HG03521 (cell line): ENCODE results near the gene TRDN.
"Not testable (repeated sequence)": the region's sequence is repeated elsewhere in the genome, so short reads cannot be mapped to it uniquely, and the experiment has no call there.

Experiments
- ATAC-seq: cut with Tn5 transposase; IDR thresholded peaks from one replicate; pipeline ENCODE4 v1.9.1; 2021; ENCODE audit warnings: mild to moderate bottlenecking, moderate library complexity; ENCODE audit not compliant: unreplicated experiment

Gene TRDN

DNA sequence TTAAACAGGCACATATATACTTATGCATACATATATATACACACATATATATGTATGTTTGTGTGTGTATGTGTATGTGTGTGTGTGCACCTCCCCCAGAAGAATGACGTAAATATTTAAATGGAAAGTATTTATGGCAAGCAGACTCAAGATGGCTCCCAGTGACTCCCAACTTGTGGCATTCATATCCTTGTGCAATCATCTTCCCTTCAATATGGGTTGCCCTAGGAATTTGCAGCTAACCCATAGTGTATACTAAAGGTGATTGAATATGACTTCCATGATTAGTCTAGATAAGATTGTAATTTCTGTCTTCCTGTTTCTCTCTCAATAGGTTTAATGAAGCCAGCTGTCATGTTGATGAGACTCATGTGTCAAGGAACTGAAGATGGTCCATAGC is 127.6 kb downstream of the TRDN start:
- ATAC-seq: no peak

DNA sequence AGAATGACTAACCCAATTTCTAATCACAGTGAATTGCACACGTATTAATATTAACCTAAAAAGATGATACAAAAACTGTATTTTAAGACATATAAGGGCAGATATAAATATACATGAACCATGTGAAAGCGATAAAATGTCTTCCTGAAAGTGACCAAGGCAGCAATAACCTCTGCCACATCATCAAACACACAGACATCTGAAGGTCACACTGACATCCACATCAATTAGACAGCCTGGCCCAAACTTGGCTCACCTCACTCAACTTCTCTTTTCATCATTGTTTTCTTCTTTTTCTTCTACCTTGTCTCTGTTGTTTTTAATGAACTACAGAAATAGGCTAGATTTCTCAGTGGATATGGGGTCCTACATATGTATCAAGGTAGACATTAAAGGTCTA is 128.5 kb downstream of the TRDN start:
- no peak for ATAC-seq

DNA sequence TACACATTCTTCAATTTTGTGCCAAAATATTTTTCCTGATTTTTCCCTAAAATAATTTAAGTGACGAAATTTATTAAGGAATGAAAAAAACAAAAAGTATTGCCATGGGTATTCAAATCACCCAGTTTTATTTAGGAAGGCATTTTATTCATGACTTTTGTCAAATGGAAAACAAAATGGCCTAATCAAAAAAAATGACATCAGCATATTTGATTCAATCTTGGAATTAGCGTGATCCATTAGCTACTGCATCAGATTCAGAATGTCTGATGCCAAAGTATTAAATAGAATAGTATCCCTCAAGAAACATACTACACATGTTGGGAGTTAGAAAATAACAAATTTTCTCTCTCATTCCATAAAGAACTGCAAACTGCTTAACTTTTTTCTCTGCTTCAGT is 129.2 kb downstream of the TRDN start:
- ATAC-seq: no peak

DNA sequence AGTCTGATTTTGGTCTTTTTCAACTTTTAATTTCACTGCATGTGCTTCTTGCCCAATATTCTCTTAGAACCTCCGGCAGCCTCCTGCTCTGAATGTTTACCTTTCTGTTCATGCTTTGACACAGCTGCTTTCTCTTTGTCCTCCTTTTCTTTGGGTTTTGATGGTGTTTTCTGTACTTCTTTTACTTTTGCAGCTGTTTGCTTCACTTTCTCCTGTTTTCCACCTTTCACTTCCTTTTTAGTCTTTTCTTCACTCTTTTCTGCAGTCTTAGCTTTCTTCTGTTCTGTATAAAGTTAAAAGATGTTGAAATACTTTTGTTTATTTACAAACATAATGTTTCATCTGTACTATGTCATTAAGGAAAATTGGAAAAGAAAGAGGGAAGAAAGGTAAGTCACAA is 133.1 kb downstream of the TRDN start:
- no peak for ATAC-seq

DNA sequence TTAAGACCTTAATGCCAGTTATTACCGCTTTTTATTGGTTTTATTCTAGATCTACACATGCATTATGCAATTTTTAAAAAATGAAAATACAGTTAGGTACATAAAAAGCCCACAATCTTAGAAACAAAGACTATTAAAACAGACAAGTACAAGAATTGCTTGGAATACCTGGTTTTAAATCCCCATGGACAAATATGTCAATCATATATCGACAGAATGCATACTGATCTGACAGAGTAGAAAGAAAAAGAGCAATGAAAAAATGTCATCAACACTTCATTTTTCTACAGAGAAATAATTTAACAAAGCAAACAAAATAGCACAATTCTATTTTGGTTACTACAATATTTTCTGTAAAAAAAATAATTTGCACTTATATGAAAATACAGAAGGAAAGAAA is 139.7 kb downstream of the TRDN start:
- no peak for ATAC-seq

DNA sequence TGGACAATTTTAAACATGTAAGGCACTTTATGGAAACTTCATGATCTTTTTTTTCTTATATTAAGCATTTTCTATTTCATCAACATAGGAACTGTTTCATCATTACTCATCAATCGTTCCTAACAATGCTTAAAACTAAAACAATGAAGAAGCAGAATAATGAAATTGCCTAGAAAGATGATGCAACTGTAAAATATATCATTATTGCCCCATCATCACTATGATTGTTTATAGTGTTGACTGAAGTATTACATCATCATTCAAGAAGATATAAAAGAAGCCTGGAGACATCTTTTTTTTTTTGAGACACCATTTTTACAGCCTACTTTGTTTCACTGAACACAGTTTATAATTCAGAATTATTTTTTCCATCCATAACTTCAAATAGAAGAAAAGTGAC is 147.2 kb downstream of the TRDN start:
- ATAC-seq: no peak

DNA sequence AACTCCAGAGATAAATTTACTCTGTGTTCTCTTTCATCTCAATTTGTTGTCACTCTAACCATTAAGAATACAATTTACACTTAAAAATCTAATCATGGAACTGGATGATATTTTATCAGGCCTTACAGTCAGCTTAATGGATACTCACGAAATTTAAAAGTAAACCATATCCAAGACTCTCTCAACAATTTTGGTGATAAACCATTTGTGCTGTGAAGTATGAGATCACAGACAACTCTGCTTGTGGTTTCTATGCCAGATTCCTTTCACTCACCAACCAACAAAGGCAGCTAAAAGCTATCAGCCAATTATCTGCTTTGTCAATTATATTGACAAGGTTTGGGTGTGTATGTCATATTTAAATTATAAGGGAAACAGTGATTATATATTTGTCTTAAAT is 155.8 kb downstream of the TRDN start:
- ATAC-seq: no peak

DNA sequence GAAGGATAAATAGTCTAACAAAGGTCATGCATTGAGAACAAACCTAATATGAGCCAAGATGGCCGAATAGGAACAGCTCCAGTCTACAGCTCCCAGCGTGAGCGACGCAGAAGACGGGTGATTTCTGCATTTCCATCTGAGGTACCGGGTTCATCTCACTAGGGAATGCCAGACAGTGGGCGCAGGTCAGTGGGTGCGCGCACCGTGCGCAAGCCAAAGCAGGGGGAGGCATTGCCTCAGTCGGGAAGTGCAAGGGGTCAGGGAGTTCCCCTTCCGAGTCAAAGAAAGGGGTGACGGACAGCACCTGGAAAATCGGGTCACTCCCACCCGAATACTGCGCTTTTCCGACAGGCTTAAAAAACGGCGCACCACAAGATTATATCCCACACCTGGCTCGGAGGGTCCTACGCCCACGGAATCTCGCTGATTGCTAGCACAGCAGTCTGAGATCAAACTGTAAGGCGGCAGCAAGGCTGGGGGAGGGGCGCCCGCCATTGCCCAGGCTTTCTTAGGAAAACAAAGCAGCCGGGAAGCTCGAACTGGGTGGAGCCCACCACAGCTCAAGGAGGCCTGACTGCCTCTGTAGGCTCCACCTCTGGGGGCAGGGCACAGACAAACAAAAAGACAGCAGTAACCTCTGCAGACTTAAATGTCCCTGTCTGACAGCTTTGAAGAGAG is 164.6 kb downstream of the TRDN start:
- not testable (repeated sequence) for ATAC-seq

DNA sequence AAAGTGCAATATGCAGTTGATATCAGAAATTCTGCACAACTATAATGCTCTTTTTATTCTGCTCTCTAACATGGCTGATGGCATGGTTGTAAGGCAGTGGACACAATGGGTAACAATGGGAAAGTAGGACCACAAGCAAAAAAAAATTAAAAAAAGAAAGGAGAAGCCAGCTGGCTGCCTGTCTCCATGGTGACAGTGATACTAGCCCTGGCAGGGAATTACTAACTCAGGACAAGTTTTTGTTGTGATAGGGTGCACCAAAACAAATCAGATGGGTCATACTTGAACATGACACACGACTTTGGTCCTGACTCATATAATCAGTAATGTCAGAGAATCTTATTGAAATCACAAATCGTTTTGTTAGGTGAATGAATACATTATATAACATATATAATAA is 169.4 kb downstream of the TRDN start:
- ATAC-seq: no peak

DNA sequence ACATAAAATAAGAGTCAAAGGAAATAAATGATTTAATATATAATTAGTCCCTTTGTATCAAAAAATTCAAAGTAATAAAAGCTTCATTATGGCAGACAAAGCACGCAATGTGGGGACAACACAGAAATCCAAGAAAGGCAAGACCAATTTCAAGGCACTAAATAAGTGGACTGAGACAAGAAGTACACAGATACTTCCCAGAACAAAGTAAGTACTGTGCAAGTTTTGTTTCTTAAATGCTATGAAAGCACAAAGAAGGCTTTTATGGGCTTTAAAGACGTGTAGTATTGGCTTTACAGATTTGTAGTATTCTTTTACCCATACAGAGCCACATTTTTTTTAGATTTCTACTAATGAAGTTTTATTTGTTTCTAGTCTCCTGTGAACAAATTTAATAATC is 174.6 kb downstream of the TRDN start:
- no peak for ATAC-seq

DNA sequence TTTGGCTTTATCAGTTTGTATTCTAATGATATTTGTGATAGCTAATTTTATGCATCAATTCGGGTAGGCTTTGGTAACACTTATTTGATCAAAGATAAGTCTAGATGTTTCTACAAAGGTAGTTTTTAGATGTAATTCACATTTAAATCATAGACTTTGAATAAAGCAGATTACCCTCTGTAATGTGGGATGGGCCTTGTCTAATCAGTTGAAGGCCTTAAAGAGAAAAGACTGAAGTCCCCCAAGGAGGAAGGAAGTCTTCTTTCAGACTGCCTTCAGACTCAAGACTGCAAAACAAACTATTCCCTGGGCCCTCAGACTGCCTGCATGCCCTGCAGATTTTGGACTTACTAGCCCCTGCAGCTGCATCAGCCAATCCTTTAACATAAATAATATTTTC is 178.5 kb downstream of the TRDN start:
- no peak for ATAC-seq

DNA sequence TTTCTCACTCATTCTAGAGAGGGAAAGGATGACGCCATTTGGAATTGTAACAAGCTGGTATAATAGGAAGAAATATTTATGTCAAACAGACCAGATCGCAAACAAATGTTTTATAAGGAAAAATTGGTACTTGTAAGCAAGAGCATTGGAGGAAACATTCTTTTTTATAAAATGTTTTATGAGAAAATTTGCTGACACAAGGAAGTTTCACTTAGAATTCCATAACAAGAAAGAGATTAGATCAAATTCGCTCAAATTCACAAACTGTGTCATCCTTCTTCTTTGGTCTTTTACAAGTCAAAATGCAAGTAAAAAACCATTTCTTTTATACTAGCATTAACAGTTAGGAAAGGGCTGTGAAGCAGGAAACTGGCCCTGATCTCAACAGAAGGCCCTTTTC is 179.9 kb downstream of the TRDN start:
- ATAC-seq: no peak

DNA sequence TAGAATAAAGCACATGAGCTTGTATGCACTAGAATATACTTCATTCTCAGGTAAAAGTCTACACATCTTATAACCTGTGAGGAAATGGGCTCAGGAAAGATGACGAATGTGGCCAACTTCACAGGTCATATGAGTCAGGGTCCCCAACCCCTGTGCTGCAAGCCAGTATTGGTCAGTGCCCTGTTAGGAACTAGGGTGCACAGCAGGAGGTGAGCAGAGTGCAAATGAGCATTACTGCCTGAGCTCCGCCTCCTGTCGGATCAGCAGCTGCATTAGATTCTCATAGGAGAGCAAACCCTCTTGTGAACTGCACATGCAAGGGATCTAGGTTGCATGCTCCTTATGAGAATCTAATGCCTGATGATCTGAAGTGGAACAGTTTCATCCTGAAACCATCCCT is 182.3 kb downstream of the TRDN start:
- ATAC-seq: no peak

DNA sequence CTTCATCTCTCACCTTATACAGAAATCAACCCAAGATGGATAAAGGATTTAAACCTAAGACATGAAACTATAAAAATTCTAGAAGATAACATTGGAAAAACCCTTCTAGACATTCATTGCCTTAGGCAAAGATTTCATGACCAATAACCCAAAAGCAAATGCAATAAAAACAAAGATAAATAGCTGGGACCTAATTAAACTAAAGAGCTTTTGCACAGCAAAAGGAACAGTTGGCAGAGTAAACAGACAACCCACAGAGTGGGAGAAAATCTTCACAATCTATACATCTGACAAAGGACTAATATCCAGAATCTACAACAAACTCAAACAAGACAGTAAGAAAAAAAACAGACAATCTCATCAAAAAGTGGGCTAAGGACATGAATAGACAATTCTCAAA is 183.7 kb downstream of the TRDN start:
- ATAC-seq: not testable (repeated sequence)

DNA sequence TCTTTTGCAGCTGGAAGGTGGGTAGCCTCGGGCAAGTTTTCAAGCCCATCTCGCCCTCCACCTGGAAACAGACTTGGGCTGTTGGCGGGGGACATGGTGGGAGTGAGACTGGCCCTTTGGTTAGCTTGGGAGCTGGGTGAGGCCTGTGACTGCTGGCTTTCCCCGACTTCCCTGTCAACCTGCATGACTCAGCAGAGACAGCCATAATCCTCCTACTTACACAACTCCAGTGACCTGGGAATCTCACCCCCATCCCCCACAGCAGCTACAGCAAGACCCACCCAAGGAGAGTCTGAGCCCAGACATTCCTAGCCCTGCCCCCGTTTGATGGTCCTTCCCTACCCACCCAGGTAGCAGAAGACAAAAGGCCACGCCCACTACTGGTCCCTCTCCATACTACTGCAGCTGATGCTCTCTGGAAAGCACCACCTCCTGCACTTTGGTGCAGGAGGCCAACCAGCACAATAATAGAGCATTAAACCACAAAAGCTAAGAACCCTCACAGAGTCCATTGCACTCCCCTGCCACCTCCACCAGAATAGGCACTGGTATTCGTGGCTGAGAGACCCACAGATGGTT is 188.4 kb downstream of the TRDN start:
- no peak for ATAC-seq

DNA sequence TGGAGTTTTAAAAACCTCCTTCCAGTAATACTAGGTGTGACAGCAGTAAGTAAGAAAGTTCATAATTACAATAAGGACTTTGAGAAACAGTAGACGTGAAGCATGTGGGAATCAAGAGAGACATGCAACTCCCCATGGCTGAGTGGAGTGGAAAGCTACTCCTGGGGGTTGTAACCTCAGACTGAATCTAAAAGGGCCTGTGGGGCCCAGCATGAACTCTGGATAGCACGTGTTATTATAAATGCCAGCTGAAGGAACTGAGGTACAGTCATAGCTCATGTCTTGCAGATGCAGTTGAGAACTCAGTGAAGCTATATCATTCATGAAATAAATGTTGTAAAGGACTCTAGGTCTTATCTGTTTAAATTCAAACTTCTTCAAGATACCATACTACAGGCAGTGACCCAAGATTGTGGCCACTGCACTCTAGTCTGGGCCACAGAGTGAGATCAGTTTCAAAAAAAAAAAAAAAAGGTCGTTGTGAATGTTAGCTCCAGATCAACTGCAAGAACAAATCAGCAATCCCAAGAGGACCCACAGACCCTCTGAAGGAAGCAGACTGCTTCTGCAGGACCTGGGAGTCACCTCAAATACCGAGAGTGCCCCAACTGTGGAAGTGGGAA is 189.3 kb downstream of the TRDN start:
- no peak for ATAC-seq

DNA sequence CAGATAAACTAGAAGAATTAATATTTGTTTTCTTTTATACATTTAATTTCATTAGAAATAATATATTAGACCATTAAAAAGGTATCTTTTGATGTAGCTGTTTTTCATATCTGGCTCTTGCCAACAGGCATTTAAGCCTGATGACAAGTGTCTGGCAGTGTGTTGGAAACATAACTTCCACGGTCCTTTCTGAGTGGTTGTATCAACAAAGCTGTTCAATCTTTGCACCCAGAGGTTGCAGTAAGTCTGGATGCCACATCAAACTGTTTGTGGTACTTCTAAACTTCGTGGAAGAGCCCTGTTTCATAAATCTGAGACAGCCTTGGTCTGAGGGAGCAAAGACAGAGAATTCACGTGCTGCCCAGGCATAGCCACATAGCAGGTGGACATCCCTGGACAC is 197.4 kb downstream of the TRDN start:
- no peak for ATAC-seq

DNA sequence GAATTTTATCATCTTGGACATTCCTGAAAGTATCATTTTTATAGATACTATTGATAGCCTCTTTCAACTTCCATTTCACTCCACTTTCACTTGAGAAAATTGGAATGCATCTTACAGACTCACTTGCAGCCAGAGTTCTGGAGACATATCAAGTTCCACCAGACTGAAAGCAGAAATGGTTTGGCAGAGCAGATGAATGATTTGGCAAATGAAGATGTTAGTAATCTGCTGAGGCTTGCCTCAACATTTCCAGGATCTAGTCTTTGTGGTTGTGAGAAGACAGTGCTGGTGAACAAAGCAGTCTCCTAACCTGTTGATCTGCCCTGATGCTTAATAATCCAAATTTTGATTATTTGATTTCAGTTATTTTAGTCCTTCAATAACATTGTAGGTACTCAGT is 202.6 kb downstream of the TRDN start:
- no peak for ATAC-seq

DNA sequence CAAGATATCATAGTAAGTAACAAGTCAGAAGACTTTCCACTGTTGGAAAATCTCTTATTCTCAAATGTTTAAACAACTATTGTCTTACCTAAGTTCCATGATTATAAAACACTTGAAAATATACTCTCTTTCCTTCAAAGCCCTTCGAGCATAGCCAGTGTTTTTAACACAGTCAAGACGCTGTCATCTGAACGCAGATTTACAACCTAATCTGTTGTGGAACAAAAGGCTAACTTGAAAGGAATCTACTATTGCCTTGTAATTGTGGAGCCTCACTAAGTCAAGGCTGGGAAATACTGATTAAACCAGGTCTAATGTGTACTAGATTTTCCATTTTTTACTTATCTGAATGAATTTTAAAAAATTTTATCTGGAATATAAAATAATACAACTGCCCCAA is 205.8 kb downstream of the TRDN start:
- ATAC-seq: no peak

DNA sequence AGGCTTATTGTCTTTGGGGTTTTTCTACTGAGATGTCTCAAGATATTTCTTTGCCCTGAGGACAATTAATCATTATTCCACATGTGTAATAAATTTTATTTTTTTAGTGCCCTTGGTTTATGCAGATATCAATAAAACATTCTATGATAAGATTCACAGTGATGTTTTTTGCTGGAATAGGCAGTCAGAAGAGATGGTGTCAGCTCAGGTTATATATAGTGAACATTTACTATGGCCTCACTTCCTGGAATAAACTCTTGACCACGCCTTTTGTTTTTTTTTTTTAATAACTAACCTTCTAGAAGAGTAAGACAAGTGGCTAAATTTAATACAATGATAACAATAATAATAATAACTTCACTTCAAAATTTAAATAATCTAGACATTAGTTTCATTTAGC is 209.7 kb downstream of the TRDN start:
- no peak for ATAC-seq

DNA sequence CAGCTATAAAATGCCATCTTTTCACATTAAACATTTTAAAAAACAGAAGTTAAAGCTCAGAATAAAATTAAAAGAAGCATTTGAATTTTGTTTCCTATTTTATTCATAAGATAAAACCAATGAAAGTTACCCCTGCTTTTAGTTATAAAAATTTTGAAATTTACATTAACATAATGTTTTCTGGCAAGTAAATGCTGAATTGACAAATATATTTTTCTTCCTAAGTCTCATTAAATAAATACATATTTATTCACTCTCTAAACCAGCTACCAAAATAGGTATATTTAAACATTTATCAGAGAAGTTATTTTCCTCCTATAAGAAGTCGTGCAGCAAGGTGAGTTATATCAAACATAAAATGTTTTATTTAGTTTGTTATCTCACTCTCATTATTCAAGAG is 213.6 kb downstream of the TRDN start:
- no peak for ATAC-seq

DNA sequence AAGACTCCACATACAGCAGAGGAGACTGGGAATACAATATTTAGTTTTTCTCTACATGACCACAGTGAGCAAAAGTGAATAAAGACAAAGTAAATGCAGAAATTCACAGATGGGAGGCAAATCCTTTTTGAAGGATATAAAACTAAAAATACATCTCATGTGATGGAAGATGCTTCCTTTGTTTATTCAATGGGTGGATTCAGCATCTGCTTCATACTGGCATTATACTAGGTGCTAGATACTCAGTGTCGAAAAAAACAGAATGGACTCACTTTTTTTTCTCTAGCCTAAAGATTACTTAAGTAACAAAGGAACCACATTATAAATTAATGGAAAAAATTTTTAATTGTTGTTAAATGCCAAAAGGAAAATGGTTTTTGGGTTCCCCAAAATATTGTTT is 216.2 kb downstream of the TRDN start:
- ATAC-seq: no peak

DNA sequence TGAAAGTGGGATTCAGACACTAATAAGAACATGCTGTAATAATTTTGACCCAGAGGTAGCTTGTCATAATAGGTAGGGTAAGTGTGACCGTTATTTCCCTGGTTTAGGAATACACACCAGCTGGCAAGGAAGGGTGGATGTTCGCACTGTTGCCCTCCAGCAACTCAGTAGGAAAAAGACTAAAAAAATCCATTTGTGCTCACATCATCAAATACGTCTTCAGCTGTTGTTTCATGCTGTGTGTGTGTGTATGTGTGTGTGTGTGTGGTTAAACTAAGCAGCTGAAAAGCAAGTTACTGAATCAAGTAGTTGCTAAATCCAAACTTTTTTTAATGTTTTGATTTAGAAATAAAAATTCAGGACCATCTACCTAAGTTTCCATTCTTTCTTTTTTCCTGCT is 218.7 kb downstream of the TRDN start:
- ATAC-seq: no peak
